Measurements from ENCODE around the gene ROPN1.

- no peak for TF ChIP-seq CTCF (conservative IDR thresholded peaks at IDR 0.05; ENCODE audit: low read length)
- no peak for TF ChIP-seq EZH2phosphoT487 (IDR thresholded peaks at IDR 0.05; ENCODE audit: borderline replicate concordance, low read depth, low read length)
Observed at GRCh38 chr3:123984350-123984749, 7.6 kb downstream of the ROPN1 start.
